Right cardiac atrium (tissue), 5 donors: ENCODE data around the gene CSTPP1. TPM values are rescaled to one million over a fixed set of nuclear protein-coding genes. Genes with fewer than 3 reads are reported as not detected.

Source experiments
- ATAC-seq, 2 donors: fragments of 200-7000 bp; cut with Tn5 transposase; one replicate each; pipeline versions ENCODE4 v1.8.0 to v1.9.1; 2020; ENCODE audit warnings: moderate library complexity in 2 of 2, mild to moderate bottlenecking in 1 of 2
- DNase-seq, 3 donors: peaks; one replicate each; pipeline ENCODE4 v3.0.0-alpha.2; 2020
- H3K27ac ChIP-seq: one replicate; pipeline ENCODE4 v1.5.1; 2013; ENCODE audit warnings: mild to moderate bottlenecking, low read length, control low read depth, moderate library complexity
- H3K27me3 ChIP-seq: one replicate; pipeline ENCODE4 v1.6.1; 2013; ENCODE audit not compliant: control insufficient read depth, insufficient read depth
- H3K4me1 ChIP-seq: one replicate; pipeline ENCODE4 v1.6.1; 2013; ENCODE audit warnings: low read length; ENCODE audit not compliant: control insufficient read depth, insufficient read depth
- H3K4me3 ChIP-seq: one replicate; pipeline ENCODE4 v1.5.1; 2013; ENCODE audit warnings: low read length, control low read depth
- H3K9me3 ChIP-seq: one replicate; pipeline ENCODE4 v1.6.1; 2013; ENCODE audit warnings: low read length; ENCODE audit not compliant: control insufficient read depth
- WGBS: extraction: QIAGEN DNeasy Blood & Tissue Kit; methylation state at CpG from one replicate; pipeline ENCODE4 v1.1.7; 2013; 5-methylcytosine and 5-hydroxymethylcytosine counted together
- intact Hi-C, 4 donors: fragments of 100-400 bp; cut with DNase I; formaldehyde crosslinking; loops; one replicate each; pipeline versions ENCODE4 v1.11.0 to v1.14.0; 2022 to 2023
- polyA plus RNA-seq: library from polyadenylated mRNA; stranded (reverse); fragments of 200-250 nt; gene quantifications from one replicate; pipeline ENCODE4 v1.2.3, GENCODE V29; 2013
- total RNA-seq, 4 donors: library from RNA; stranded (reverse); fragmentation: NEBNext Ultra II Directional; extraction: Animal tissue kit (Norgen Biotek cat#: 25700); gene quantifications; one replicate each; pipeline ENCODE4 v1.2.1, GENCODE V29; 2021
- donor health status: healthy with polysubstance abuse.
- donor health status: DM: no; HTN: yes; CAD: no.
- donor health status: DM: no; HTN: no; CAD: no.
- donor health status: DM: no; HTN: yes; CAD: no; lungs with severe emphysema.
- donor health status: DM: yes; HTN: yes; CAD: no.

The CSTPP1 gene
- total and polyA plus RNA-seq, 5 donors, result 12.7 to 17.5 (median 15.6) TPM

GRCh38 chr11:46912526-46913150 lies 23.9 kb upstream of the CSTPP1 start:
- 40% methylated on average over 13 of the region's 13 CpGs for WGBS
- DNase-seq, result peak in 1 of 3 donors; percentile 67
- ATAC-seq, result no peak
- Histone ChIP-seq H3K27me3 (no peaks in the 10 kb centered on the region), H3K4me1 (peaks cover 2% of the 10 kb centered on the region), H3K4me3 (no peak overlapping the region), H3K27ac (peak overlapping the region; percentile 3), H3K9me3 (no peaks in the 10 kb centered on the region)
- intact Hi-C loops, result no loop called here

GRCh38 chr11:46913484-46913883 lies 23.1 kb upstream of the CSTPP1 start:
- no peak overlapping the region for H3K4me3 ChIP-seq
- intact Hi-C loops, result no loop called here
- no peak for DNase-seq
- H3K27ac ChIP-seq, result peak overlapping the region; percentile 22
- no peaks in the 10 kb centered on the region for H3K27me3 ChIP-seq
- no peaks in the 10 kb centered on the region for H3K9me3 ChIP-seq
- WGBS, result 77% methylated on average over 3 of the region's 3 CpGs
- H3K4me1 ChIP-seq, result peaks cover 2% of the 10 kb centered on the region
- ATAC-seq, result no peak

GRCh38 chr11:46914363-46914762 lies 22.2 kb upstream of the CSTPP1 start:
- Histone ChIP-seq H3K4me1 (peaks cover 2% of the 10 kb centered on the region), H3K27ac (peak overlapping the region; percentile 44), H3K4me3 (no peak overlapping the region), H3K9me3 (no peaks in the 10 kb centered on the region), H3K27me3 (no peaks in the 10 kb centered on the region)
- intact Hi-C loops, result no loop called here
- WGBS, result 35% methylated on average over 5 of the region's 5 CpGs
- ATAC-seq (peak; percentile 60 to 67), DNase-seq (peak in 1 of 3 donors; percentile 62)

DNA sequence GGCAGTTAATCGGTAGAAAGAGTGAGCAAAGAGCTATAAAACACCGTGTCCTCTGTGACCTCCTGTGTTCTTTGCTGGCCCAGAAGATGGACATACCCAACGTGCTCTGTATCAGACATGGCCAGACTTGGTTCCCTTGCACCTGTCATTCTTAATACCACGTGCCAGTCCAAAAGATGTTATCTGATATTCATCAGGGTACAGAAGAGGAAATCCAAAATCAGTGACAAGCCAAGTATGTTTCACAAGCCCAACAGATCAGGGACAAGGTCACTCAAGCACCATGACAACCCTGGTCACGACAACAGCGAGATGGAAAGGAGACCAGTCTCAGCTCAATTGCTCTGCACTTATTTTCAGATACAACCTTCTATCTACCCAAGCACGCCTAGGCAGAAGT lies 21.7 kb upstream of the CSTPP1 start:
- Histone ChIP-seq H3K9me3 (no peaks in the 10 kb centered on the region), H3K4me1 (peaks cover 2% of the 10 kb centered on the region), H3K27me3 (no peaks in the 10 kb centered on the region), H3K27ac (peak overlapping the region; percentile 87), H3K4me3 (no peak overlapping the region)
- WGBS, result 51% methylated on average over 7 of the region's 7 CpGs
- no peak for DNase-seq
- ATAC-seq, result no peak
- intact Hi-C loops, result no loop called here

GRCh38 chr11:46916286-46917108 lies 20.1 kb upstream of the CSTPP1 start:
- H3K4me3 ChIP-seq, result peak overlapping the region; percentile 95
- H3K27me3 ChIP-seq, result no peaks in the 10 kb centered on the region
- H3K9me3 ChIP-seq, result no peaks in the 10 kb centered on the region
- H3K4me1 ChIP-seq, result peaks cover 2% of the 10 kb centered on the region
- intact Hi-C loops, result no loop called here
- peak; percentile 56 to 86 (median 83) for DNase-seq
- 8% methylated on average over 24 of the region's 24 CpGs for WGBS
- peak; percentile 78 for ATAC-seq
- peak overlapping the region; percentile 88 for H3K27ac ChIP-seq

DNA sequence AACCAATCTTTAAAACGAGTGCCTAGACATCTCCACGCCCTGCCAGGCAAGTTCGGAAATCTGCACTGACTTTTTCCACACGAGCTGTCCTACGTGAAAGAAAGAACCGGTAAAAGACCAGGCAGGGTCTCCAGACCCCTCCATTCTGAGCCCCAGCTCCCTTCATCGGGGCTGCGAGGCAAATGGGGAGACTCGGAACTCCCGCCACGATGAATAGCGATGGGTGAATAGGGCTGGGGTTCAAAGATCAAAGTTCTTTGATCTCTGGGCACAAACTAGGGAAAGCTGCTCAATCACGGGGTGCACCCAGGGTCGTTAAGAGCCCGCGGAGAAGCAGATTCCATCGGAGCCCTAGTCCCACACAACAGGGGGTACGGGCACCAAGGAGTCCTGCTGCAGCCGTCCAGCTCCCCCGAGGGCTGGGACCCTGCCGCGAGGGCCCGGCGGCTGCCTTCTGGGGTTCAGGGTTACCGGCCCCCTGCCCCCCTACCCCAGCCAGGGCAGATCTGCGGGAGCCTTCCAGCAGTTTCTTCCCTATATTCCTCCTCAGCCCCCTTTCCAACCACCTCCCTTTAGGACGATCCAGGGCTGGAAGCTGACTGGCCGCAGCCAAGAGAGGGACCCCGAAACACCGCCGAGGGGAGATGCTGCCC lies 19.3 kb upstream of the CSTPP1 start:
- DNase-seq, result no peak
- intact Hi-C loops, result no loop called here
- Histone ChIP-seq H3K27me3 (no peaks in the 10 kb centered on the region), H3K4me1 (peaks cover 2% of the 10 kb centered on the region), H3K4me3 (peak overlapping the region; percentile 95), H3K27ac (peak overlapping the region; percentile 88), H3K9me3 (no peaks in the 10 kb centered on the region)
- WGBS, result under 1% methylated on average over 31 of the region's 31 CpGs
- ATAC-seq, result no peak

DNA sequence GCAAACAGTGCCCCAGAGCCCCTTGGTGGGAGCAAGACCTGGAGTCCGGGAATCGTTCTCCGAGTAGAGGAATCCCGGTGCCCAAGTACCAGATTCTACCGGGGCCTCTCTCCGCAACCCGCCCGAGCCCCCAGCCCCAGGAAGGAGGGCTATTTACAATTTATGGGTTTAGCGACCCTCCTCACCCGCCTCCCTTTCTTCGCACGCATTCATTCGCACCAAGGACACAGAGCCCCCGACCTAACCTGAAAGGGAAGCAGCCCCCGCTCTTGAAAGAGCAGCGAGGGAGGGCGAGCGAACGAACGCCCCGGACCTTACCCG lies 18.8 kb upstream of the CSTPP1 start:
- intact Hi-C loops, result no loop called here
- DNase-seq (no peak), ATAC-seq (no peak)
- peak overlapping the region; percentile 88 for H3K27ac ChIP-seq
- no peaks in the 10 kb centered on the region for H3K27me3 ChIP-seq
- peaks cover 2% of the 10 kb centered on the region for H3K4me1 ChIP-seq
- H3K9me3 ChIP-seq, result no peaks in the 10 kb centered on the region
- H3K4me3 ChIP-seq, result peak overlapping the region; percentile 95
- under 1% methylated on average over 22 of the region's 22 CpGs for WGBS

- peak; percentile 61 to 69 for ATAC-seq
- Histone ChIP-seq H3K4me1 (peaks cover 2% of the 10 kb centered on the region), H3K9me3 (no peaks in the 10 kb centered on the region), H3K27me3 (no peaks in the 10 kb centered on the region), H3K4me3 (peak within 1 kb of the TSS; percentile 95), H3K27ac (peak within 1 kb of the TSS; percentile 88)
- intact Hi-C loops, result no loop called here
- DNase-seq, result peak; percentile 57 to 87 (median 86)
- WGBS, result under 1% methylated on average over 97 of the region's 97 CpGs
Measured at GRCh38 chr11:46918083-46918787, 18.3 kb upstream of the CSTPP1 start, which contains the start of gene LRP4. Gene LRP4, minus strand, starts transcription at chr11:46918550. Its CDS starts 171 bp downstream, at chr11:46918379.

DNA sequence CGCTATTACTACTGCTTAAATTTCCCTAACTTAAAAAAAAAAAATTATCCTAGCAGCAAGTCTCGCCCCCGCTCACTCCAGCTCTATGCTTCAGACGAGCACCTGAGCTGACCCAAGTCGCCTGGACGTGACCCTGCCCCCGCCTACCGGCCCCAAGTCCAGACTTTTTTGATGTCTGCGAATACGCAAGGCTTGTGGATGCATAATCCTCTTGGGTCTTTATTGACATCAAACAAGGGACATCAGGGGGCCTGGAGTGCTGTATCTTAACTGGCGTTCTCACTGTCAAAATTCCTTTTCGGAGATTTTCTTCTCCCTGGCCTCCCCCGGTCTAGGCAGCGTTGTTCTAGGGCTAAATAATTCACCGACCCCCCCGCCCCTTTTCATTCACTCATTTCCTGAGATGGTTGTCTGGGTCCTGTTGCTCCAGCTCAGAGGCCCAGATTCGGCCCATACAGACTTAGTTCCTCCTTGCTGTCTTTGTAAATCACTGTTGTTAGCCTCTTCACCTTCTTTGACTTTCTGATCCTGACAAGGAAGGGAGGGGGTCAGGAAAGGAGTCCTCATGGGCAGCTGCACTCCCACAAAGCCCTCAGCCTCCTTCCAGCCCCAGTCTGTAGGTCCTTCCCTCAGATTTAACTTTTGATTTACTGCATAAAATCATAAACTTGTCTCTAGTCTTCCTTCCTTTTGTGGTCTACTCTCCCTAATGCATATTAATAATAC lies 17.6 kb upstream of the CSTPP1 start:
- peak overlapping the region; percentile 36 for H3K27ac ChIP-seq

DNA sequence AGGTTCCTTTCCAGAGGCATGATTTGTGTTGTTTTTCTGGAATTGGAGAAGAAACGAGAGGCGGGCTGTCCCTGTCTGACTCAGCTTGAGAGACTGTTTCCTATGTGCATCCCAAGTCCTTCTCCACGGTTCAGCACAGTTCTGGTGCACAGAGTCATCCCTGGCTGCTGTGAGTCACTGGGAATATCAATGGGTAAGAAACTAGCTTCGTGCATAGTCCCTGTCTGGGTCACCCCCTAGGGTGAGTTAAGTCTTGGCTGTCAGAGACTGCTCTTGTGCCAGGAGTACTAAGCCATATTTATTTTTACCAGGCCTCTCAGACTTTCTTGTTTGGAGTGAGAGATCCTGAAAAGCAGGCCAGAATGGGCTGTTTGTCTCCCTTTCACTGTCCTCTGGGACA lies 15.8 kb upstream of the CSTPP1 start:
- 36% methylated on average over 4 of the region's 4 CpGs for WGBS
- no peak overlapping the region for H3K4me3 ChIP-seq
- peaks cover 2% of the 10 kb centered on the region for H3K4me1 ChIP-seq
- no peaks in the 10 kb centered on the region for H3K9me3 ChIP-seq
- H3K27ac ChIP-seq, result peak overlapping the region; percentile 76
- intact Hi-C loops, result no loop called here
- ATAC-seq, result peak; percentile 52 to 73
- peak in 2 of 3 donors; percentile 50 to 54 for DNase-seq
- H3K27me3 ChIP-seq, result no peaks in the 10 kb centered on the region

More for the DNA sequence above, 17.6 kb upstream of the CSTPP1 start:
- peak overlapping the region; percentile 95 for H3K4me3 ChIP-seq
- DNase-seq (peak in 1 of 3 donors; percentile 54), ATAC-seq (no peak)
- H3K4me1 ChIP-seq, result peaks cover 2% of the 10 kb centered on the region
- intact Hi-C loops, result no loop called here
- 15% methylated on average over 17 of the region's 17 CpGs for WGBS
- H3K27me3 ChIP-seq, result no peaks in the 10 kb centered on the region
- H3K9me3 ChIP-seq, result no peaks in the 10 kb centered on the region
